Hepatocyte (in vitro differentiated cells): Measurements from ENCODE around the gene SP140L.

Source experiments
- EZH2 ChIP-seq: fragments of 200-600 bp; sonication (generic); IDR thresholded peaks from 2 replicates; pipeline ENCODE4 v1.6.1; 2016; ENCODE audit warnings: antibody characterized with exemption, mild to moderate bottlenecking, borderline replicate concordance
- TF ChIP-seq, protein P1 (sequence below): fragments of 200-600 bp; sonication (generic); IDR thresholded peaks from 2 replicates; pipeline ENCODE4 v1.5.1; 2016; ENCODE audit warnings: antibody characterized with exemption, mild to moderate bottlenecking; ENCODE audit not compliant: poor library complexity

DNA sequence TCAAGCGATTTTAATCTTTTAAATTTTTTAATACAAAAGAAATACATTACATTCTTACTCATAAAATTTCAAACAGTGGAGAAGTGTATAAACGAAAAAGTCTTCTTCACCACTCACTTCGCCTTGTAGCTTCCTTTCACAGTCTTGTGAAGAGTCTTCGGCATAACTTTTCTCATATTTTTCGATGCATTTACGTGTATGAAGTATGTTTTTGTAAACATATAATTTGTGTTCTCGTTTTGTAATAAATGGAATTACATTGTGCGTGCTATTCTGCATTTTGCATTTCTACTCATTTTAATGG is 1.1 kb downstream of the SP140L start:
- TF ChIP-seq, protein P1, sequence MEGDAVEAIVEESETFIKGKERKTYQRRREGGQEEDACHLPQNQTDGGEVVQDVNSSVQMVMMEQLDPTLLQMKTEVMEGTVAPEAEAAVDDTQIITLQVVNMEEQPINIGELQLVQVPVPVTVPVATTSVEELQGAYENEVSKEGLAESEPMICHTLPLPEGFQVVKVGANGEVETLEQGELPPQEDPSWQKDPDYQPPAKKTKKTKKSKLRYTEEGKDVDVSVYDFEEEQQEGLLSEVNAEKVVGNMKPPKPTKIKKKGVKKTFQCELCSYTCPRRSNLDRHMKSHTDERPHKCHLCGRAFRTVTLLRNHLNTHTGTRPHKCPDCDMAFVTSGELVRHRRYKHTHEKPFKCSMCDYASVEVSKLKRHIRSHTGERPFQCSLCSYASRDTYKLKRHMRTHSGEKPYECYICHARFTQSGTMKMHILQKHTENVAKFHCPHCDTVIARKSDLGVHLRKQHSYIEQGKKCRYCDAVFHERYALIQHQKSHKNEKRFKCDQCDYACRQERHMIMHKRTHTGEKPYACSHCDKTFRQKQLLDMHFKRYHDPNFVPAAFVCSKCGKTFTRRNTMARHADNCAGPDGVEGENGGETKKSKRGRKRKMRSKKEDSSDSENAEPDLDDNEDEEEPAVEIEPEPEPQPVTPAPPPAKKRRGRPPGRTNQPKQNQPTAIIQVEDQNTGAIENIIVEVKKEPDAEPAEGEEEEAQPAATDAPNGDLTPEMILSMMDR = no peak
- TF ChIP-seq EZH2 = no peak
